Subcutaneous abdominal adipose tissue (tissue), 5 donors: ENCODE data around the gene SLC35E1.

Experiments used
- H3K27ac ChIP-seq: one replicate; pipeline ENCODE4 v1.7.0; 2013; ENCODE audit warnings: low read depth, mild to moderate bottlenecking, inconsistent platforms, low read length, moderate library complexity
- H3K27me3 ChIP-seq, 5 donors: one replicate each; pipeline ENCODE4 v1.7.0; 2013; ENCODE audit warnings: low read length in 5 of 5, inconsistent platforms in 1 of 5; ENCODE audit not compliant: control insufficient read depth in 5 of 5, insufficient read depth in 4 of 5
- H3K36me3 ChIP-seq, 5 donors: one replicate each; pipeline ENCODE4 v1.7.0; 2013; ENCODE audit warnings: low read length in 5 of 5; ENCODE audit not compliant: control insufficient read depth in 5 of 5, insufficient read depth in 5 of 5
- H3K4me1 ChIP-seq, 5 donors: one replicate each; pipeline ENCODE4 v1.7.0; 2013; ENCODE audit warnings: low read length in 5 of 5, mild to moderate bottlenecking in 3 of 5, moderate library complexity in 1 of 5; ENCODE audit not compliant: control insufficient read depth in 5 of 5, insufficient read depth in 5 of 5
- H3K4me3 ChIP-seq, 5 donors: one replicate each; pipeline ENCODE4 v1.7.0; 2013; ENCODE audit warnings: low read length in 5 of 5, low read depth in 1 of 5
- H3K9ac ChIP-seq, 5 donors: one replicate each; pipeline ENCODE4 v1.7.0; 2013; ENCODE audit warnings: low read length in 5 of 5, mild to moderate bottlenecking in 4 of 5, moderate library complexity in 3 of 5
- H3K9me3 ChIP-seq, 5 donors: one replicate each; pipeline ENCODE4 v1.7.0; 2013; ENCODE audit warnings: low read length in 5 of 5; ENCODE audit not compliant: control insufficient read depth in 5 of 5
- donor health status: healthy.
- donor health status: healthy.
- donor health status: healthy.
- donor health status: healthy.
- donor health status: healthy.

Gene SLC35E1

GRCh38 chr19:16572332-16573211, at the start of gene SLC35E1:
Gene SLC35E1 (minus strand): TSS chr19:16572415. CDS start chr19:16572364, 51 bp downstream.
- peaks cover 17 to 56% (median 48%) of the 10 kb centered on the region in 5 donors for H3K4me1 ChIP-seq
- peak within 1 kb of the TSS; percentile 83 for H3K27ac ChIP-seq
- H3K36me3 ChIP-seq = peaks cover 0 to 47% (median 35%) of the 10 kb centered on the region in 5 donors

GRCh38 chr19:16621165-16621800, 49.1 kb upstream of the SLC35E1 start:
- peaks cover 0 to 18% (median 8%) of the 10 kb centered on the region in 5 donors for H3K36me3 ChIP-seq
- peaks cover 16 to 73% (median 61%) of the 10 kb centered on the region in 5 donors for H3K4me1 ChIP-seq
- peak overlapping the region; percentile 22 for H3K27ac ChIP-seq

More at GRCh38 chr19:16572332-16573211, at the start of gene SLC35E1:
- Histone ChIP-seq H3K9me3 (no peaks in the 10 kb centered on the region), H3K9ac (peak within 1 kb of the TSS; percentile 69 to 94 (median 87)), H3K27me3 (no peaks in the 10 kb centered on the region), H3K4me3 (peak within 1 kb of the TSS; percentile 85 to 96 (median 94))

GRCh38 chr19:16620584-16620983, 48.4 kb upstream of the SLC35E1 start:
- Histone ChIP-seq H3K27ac (peak overlapping the region; percentile 12), H3K9me3 (no peaks in the 10 kb centered on the region), H3K36me3 (peaks cover 0 to 18% (median 8%) of the 10 kb centered on the region in 5 donors), H3K27me3 (no peaks in the 10 kb centered on the region), H3K4me1 (peaks cover 12 to 67% (median 54%) of the 10 kb centered on the region in 5 donors), H3K4me3 (no peak overlapping the region), H3K9ac (no peak overlapping the region)

More at GRCh38 chr19:16621165-16621800, 49.1 kb upstream of the SLC35E1 start:
- no peaks in the 10 kb centered on the region for H3K27me3 ChIP-seq
- H3K9ac ChIP-seq = no peak overlapping the region
- no peak overlapping the region for H3K4me3 ChIP-seq
- no peaks in the 10 kb centered on the region for H3K9me3 ChIP-seq

GRCh38 chr19:16620018-16620417, 47.8 kb upstream of the SLC35E1 start:
- Histone ChIP-seq H3K9me3 (no peaks in the 10 kb centered on the region), H3K4me3 (peak overlapping the region in 1 of 5 donors; percentile 9), H3K4me1 (peaks cover 13 to 62% (median 51%) of the 10 kb centered on the region in 5 donors), H3K27me3 (no peaks in the 10 kb centered on the region), H3K36me3 (peaks cover 0 to 16% (median 8%) of the 10 kb centered on the region in 5 donors), H3K27ac (peak overlapping the region; percentile 32), H3K9ac (no peak overlapping the region)

GRCh38 chr19:16619457-16619856, 47.2 kb upstream of the SLC35E1 start:
- peak overlapping the region; percentile 32 for H3K27ac ChIP-seq
- no peaks in the 10 kb centered on the region for H3K27me3 ChIP-seq
- no peak overlapping the region for H3K9ac ChIP-seq
- H3K9me3 ChIP-seq = no peaks in the 10 kb centered on the region
- H3K36me3 ChIP-seq = peaks cover 0 to 10% (median 6%) of the 10 kb centered on the region in 5 donors
- H3K4me3 ChIP-seq = peak overlapping the region in 2 of 5 donors; percentile 6 to 9
- peaks cover 13 to 59% (median 49%) of the 10 kb centered on the region in 5 donors for H3K4me1 ChIP-seq

- Histone ChIP-seq H3K4me3 (no peak overlapping the region), H3K9ac (no peak overlapping the region), H3K27ac (no peak overlapping the region), H3K27me3 (no peaks in the 10 kb centered on the region), H3K9me3 (no peaks in the 10 kb centered on the region), H3K4me1 (peaks cover 11 to 60% (median 51%) of the 10 kb centered on the region in 5 donors), H3K36me3 (peaks cover 0 to 2% (median 0%) of the 10 kb centered on the region in 5 donors)
These were observed 46.0 kb upstream of the SLC35E1 start for GRCh38 chr19:16618248-16618647.

- Histone ChIP-seq H3K9me3 (no peaks in the 10 kb centered on the region), H3K36me3 (no peaks in the 10 kb centered on the region), H3K4me1 (peaks cover 12 to 60% (median 54%) of the 10 kb centered on the region in 5 donors), H3K27ac (no peak overlapping the region), H3K27me3 (no peaks in the 10 kb centered on the region), H3K4me3 (no peak overlapping the region), H3K9ac (no peak overlapping the region)
These were observed 43.6 kb upstream of the SLC35E1 start for GRCh38 chr19:16615808-16616207.

- Histone ChIP-seq H3K9ac (peak overlapping the region in 1 of 5 donors; percentile 38), H3K27ac (no peak overlapping the region), H3K4me1 (peaks cover 14 to 57% (median 49%) of the 10 kb centered on the region in 5 donors), H3K36me3 (no peaks in the 10 kb centered on the region), H3K27me3 (no peaks in the 10 kb centered on the region), H3K4me3 (no peak overlapping the region), H3K9me3 (no peaks in the 10 kb centered on the region)
These were observed 42.7 kb upstream of the SLC35E1 start for GRCh38 chr19:16614941-16615340.

- Histone ChIP-seq H3K27ac (no peak overlapping the region), H3K9me3 (no peaks in the 10 kb centered on the region), H3K4me3 (no peak overlapping the region), H3K27me3 (no peaks in the 10 kb centered on the region), H3K9ac (no peak overlapping the region), H3K36me3 (no peaks in the 10 kb centered on the region), H3K4me1 (peaks cover 14 to 56% (median 40%) of the 10 kb centered on the region in 5 donors)
These were observed 41.6 kb upstream of the SLC35E1 start for GRCh38 chr19:16613841-16614240.

- H3K9me3 ChIP-seq = no peaks in the 10 kb centered on the region
- peak overlapping the region; percentile 70 for H3K27ac ChIP-seq
- H3K27me3 ChIP-seq = no peaks in the 10 kb centered on the region
- H3K36me3 ChIP-seq = no peaks in the 10 kb centered on the region
- H3K4me1 ChIP-seq = peaks cover 23 to 58% (median 50%) of the 10 kb centered on the region in 5 donors
- H3K4me3 ChIP-seq = peak overlapping the region in 1 of 5 donors; percentile 9
- no peak overlapping the region for H3K9ac ChIP-seq
These were observed 40.4 kb upstream of the SLC35E1 start for GRCh38 chr19:16612636-16613035.
